GM21825 (cell line): ENCODE results near the gene SLX4IP.
A peak's percentile ranks its signal among the peaks of the same experiment; 100 is the strongest.

Experiments
- ATAC-seq: cut with Tn5 transposase; IDR thresholded peaks from one replicate; pipeline ENCODE4 v1.9.1; 2021; ENCODE audit warnings: mild to moderate bottlenecking, moderate library complexity; ENCODE audit not compliant: unreplicated experiment

Gene SLX4IP

GRCh38 chr20:10492844-10493243, 57.7 kb downstream of the SLX4IP start:
- ATAC-seq, result no peak

DNA sequence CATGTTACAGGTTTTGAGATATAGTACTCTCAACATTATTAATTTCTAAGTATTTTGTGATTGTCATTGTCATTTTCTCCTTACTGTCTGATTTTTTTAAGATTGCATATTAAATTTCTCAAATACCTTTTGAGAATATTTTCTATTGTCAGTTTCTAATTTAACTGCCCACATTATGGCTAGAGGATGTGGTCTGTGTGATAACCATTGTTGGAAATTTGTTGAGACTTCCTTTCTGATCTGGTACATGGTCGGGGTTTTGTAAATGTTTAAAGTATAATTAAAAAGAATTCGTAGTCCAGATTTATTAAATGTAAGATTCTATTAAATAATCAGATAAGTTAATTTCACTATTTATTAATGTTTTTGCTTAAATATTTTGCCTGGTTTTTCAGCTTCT, 60.1 kb downstream of the SLX4IP start:
- ATAC-seq, result no peak

- no peak for ATAC-seq
Observed at GRCh38 chr20:10496465-10496864, 61.4 kb downstream of the SLX4IP start.

DNA sequence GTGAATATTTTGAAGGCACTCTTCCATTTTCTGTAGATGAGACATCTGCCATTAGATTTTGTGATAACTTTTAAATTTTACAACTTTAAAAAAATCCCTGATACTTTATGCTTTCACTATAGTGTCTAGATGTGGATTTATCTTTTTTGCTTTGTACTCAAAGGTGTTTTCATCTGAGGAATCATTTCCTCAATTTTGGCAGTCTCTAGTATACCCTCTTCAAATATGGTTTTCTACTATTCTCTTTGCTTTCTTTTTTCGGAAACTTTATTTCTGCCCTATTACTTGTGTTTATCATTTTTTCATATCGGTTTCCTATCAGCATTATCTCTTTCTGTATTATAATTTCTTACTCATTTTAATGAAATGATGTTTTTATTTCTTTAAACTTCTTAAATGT, 62.2 kb downstream of the SLX4IP start:
- no peak for ATAC-seq

DNA sequence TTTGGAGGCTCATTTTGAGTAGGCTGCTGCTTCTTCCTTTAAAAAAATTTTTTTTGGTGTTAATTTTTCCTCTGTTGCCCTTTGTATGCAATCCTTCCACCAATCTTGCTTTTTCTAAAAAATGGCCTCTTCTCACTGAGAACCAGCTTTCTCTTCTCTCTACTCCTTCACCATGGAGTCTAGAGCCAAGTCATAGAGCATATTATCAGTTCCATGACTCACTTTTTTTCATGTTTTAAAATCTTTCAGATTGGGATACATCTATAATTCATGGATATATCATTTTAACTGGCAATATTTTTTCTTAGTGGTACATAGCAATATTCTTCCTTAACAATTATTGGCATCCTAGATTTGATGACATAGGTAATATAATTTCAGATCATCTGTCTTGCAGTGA, 62.7 kb downstream of the SLX4IP start:
- ATAC-seq, result no peak

- no peak for ATAC-seq
Observed at GRCh38 chr20:10498200-10498599, 63.1 kb downstream of the SLX4IP start.

DNA sequence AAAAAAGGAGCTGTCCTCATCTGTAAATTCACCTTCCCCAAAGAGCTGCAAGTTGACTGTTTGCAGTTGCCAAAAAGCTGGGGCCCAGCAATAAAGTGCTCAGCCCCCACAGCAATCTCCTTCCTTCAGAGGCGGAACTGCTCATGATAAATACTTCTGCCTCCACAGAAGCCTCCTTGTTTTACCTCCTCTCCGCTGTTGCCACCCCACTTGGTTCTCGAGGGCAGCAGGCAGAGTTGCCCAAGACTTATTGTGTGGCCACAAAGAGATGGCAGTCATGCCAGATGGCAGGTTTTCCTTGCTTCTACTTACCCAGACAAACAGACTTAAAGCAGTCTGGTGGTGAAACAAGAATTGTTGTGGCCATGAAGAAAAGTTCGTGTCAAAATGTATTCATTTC, 66.3 kb downstream of the SLX4IP start:
- ATAC-seq, result no peak

GRCh38 chr20:10502098-10502526, 67.0 kb downstream of the SLX4IP start:
- no peak for ATAC-seq

GRCh38 chr20:10504608-10504993, 69.5 kb downstream of the SLX4IP start:
- no peak for ATAC-seq

GRCh38 chr20:10504994-10505730, 70.1 kb downstream of the SLX4IP start:
- ATAC-seq, result no peak

GRCh38 chr20:10505827-10506226, 70.7 kb downstream of the SLX4IP start:
- ATAC-seq, result no peak

DNA sequence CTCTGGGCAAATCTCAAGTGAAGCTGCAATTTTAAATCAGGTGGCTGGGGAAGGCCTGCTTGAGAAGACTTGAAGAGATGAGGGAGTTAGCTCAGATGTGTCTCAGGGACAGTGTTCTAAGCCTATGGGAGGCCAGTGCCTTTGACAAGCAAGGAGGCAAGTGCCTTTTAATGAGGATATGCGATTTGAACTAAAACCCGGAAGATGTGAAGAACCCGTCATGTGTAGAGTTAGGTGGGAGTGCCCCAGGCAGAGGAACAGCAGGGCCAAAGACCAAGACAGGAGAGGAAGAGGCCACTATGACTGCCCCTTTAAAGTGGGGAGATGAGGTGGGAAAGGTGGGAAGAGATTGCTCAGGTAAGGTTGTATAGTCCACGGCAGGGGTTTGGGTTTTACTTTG, 71.9 kb downstream of the SLX4IP start:
- ATAC-seq, result no peak

GRCh38 chr20:10508060-10508459, 73.0 kb downstream of the SLX4IP start:
- no peak for ATAC-seq

- no peak for ATAC-seq
Observed at GRCh38 chr20:10508468-10509251, 73.6 kb downstream of the SLX4IP start.

GRCh38 chr20:10509376-10509775, 74.3 kb downstream of the SLX4IP start:
- ATAC-seq, result no peak

DNA sequence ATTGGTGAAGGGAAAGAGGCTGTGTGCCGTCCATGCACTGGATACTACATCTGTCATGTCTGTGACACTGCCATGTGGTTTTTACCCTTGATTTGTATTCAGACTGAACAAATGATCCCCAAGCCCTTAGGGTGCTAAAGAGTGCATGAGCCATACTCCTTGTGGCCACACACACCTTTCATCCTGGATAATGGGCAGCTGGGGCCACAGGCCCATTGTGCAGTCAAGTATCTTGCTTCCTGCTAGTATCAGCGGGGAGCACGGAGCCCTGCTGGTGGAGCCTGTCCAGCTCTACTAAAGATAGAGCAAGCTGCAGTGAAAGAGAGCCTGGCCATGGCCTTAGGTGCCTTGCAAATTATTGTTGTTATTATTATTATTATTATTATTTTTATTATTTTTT, 75.1 kb downstream of the SLX4IP start:
- ATAC-seq, result no peak

GRCh38 chr20:10511170-10511508, 76.0 kb downstream of the SLX4IP start:
- no peak for ATAC-seq

DNA sequence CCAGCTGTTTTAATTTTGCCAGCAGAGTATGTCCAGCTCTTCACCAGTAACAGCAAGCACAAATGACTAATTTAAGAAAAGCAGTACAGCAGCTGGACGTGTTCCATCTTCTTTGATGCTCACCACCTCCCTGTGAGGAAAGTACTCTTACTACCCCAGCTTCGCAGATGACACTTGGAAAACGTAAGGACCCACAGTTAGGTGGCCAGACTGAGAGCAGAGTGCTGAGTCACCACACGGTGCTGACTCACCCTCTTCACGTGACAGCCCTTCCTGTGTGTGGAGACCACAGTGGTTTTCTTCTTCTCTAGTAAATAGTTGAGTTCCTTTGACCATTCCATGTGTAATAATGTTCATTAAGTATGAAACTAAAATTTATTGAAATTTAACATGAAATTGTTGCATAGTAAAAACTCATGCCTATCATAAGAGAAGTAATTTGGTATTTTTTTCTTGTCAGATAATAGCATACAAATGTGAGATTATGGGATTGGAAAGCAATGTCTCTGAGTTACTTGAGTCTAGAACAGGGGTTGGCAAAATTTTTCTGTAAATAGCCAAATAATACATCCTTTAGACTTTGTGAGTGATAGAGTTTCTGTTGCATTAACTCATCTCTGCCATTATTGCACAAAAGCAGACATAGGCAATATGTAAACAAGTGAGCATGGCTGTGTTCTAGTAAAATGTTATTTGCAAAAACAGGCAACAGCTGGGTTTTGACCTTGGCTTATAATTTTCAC, 76.6 kb downstream of the SLX4IP start:
- ATAC-seq, result peak; percentile 98

GRCh38 chr20:10513061-10513460, 78.0 kb downstream of the SLX4IP start:
- ATAC-seq, result no peak

DNA sequence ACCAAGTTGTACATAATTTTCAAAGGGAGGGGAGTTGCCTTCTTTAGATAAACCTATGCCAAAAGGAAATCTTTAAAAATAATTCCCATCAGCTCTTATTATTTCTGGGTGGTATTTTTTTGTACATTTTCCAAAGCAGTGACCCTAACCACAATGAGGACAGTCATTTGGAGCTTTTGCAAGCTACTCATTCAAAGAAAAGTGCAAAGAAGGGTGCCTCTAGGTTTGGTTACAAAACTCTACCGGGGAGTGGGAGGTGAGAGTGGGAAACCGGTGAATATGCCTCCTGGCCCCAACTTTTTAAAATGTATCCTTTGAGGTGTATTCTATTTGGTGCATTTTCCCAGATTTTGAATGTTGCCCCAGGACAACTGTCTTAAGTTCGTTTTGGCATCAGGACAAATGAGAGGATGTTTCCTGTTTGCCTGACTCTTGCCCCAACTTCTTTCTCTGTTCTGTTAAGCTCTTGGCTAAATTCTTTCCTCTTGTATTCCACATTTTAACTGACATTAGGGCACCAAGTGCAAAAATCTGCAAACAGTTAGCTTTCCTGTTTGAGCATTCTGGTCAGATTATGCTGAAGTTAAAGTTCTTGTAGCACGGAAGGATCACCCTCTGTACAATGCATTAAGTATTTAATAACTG, 78.9 kb downstream of the SLX4IP start:
- no peak for ATAC-seq

DNA sequence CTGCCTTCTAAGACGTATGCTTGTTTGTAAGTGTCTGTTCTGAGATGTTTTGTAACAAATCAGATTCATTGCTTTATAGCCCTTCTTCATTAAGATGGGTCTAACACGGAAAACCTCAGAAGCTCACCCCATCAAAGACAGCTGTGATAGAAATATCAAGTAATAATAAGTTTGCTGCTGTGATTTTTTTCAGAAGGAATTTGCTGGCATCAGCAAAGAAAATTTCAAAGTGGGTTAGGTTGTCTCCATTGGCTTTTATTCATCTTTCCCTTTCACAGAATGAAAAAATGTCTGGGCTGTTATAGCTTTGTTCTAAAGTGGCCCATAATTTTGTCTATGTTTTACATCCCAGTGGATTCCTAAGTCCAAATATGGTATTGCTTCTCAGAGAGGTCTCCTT, 81.4 kb downstream of the SLX4IP start:
- ATAC-seq, result no peak
